ENCODE measurements around the gene PHEX.

DNA sequence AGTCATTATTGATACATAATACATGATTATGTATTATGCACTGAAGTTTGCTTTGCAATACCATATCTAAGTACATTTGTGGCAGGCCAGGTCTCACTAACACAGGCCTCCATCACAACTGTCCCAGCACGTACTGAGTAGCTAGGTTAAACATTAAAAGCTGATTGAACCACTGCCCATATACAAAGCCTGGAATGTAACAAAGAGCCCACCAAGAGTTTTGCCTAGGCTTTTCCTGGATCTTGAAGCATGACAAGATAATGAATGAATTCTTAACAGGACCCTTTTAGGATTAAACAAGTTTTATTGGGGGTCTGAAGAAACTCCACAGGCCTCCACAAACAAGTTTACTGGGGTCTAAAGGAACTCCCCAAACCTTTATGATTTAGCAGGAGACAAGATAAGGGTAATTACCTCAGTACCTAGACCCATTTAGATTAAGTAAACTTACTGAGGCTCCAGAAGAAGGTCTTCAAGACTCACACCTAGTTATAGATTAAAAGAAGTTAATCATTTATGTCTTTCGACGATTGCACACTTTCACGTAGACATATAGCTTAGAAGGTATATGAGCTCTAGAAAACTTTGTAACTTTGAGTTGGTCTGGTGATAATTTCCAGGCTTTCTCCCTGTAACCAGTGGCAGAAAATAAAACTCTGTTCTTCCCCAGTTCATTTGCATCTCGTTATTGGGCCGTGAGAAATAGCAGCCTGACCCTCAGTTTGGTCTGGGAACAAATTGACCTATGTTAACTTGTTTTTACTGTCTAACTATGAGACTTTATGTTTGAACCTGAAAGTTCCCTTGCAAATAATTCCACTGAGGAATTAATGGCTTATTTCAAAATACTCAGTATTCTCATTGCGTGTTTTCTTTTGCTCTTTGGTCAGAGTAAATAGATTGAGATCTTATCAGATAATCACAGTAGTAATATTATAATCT is 84.8 kb downstream of the PHEX start:
- TF ChIP-seq, protein P1, sequence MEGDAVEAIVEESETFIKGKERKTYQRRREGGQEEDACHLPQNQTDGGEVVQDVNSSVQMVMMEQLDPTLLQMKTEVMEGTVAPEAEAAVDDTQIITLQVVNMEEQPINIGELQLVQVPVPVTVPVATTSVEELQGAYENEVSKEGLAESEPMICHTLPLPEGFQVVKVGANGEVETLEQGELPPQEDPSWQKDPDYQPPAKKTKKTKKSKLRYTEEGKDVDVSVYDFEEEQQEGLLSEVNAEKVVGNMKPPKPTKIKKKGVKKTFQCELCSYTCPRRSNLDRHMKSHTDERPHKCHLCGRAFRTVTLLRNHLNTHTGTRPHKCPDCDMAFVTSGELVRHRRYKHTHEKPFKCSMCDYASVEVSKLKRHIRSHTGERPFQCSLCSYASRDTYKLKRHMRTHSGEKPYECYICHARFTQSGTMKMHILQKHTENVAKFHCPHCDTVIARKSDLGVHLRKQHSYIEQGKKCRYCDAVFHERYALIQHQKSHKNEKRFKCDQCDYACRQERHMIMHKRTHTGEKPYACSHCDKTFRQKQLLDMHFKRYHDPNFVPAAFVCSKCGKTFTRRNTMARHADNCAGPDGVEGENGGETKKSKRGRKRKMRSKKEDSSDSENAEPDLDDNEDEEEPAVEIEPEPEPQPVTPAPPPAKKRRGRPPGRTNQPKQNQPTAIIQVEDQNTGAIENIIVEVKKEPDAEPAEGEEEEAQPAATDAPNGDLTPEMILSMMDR (IDR thresholded peaks at IDR 0.05) = no peak
- TF ChIP-seq POLR2A (IDR thresholded peaks at IDR 0.05) = no peak

Measured in stomach (tissue), 4 donors.